IPS-NIHi7 (cell line): Measurements from ENCODE around the gene DHX16.
A peak's percentile ranks its signal among the peaks of the same experiment; 100 is the strongest.
"Not testable (repeated sequence)": the region's sequence is repeated elsewhere in the genome, so short reads cannot be mapped to it uniquely, and the experiment has no call there.

ENCODE experiments used
- DNase-seq: peaks from one replicate; pipeline ENCODE4 v3.0.0; 2012; ENCODE audit warnings: mixed read lengths; ENCODE audit errors: extremely low spot score

The DHX16 gene

DNA sequence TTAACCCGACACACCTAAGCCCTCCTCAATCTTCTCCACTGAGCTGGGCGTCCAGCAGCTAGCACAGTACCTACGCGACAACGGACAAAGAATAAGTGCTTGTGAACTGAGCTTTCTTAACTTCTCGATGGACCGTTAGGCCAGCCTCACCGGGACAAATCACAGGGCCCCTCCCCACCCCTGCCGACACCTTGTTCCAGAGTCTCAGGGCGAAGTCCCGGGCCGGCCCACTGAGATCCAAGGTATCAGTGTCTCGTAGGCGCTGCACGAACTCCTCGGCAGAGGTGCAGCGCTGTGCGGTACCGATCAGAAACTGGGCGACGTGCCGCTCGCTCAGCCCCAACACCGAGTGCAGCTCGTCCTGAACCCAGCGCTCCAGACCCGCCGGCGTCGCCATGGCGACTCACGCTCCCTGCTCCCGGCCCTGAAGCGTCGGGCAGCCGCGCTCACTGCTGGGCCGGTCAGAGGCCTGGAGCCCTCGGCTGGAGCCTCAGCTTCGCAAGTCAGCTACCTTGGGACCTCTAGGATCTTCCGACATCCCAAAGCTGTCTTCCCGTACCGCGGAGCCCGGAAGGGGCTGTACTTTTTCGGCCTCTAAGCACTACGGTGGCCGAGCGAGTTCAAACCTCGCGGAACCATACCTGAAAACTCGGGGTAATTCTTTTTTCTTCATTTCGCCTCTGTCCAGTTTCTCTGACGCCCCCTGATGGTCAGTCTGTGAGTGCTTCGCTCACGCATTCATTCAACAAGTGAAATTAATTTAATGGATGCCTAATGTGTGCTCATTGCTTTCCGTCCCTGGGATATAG, at the start of gene DHX16:
TSS of gene DHX16 (minus strand) at position 562 of the 809 bp plus-strand sequence. CDS start at position 397, 165 bp downstream.
- DNase-seq = peak; percentile 89

- not testable (repeated sequence) for DNase-seq
These were observed 49.1 kb upstream of the DHX16 start for GRCh38 chr6:30722025-30722279.

DNA sequence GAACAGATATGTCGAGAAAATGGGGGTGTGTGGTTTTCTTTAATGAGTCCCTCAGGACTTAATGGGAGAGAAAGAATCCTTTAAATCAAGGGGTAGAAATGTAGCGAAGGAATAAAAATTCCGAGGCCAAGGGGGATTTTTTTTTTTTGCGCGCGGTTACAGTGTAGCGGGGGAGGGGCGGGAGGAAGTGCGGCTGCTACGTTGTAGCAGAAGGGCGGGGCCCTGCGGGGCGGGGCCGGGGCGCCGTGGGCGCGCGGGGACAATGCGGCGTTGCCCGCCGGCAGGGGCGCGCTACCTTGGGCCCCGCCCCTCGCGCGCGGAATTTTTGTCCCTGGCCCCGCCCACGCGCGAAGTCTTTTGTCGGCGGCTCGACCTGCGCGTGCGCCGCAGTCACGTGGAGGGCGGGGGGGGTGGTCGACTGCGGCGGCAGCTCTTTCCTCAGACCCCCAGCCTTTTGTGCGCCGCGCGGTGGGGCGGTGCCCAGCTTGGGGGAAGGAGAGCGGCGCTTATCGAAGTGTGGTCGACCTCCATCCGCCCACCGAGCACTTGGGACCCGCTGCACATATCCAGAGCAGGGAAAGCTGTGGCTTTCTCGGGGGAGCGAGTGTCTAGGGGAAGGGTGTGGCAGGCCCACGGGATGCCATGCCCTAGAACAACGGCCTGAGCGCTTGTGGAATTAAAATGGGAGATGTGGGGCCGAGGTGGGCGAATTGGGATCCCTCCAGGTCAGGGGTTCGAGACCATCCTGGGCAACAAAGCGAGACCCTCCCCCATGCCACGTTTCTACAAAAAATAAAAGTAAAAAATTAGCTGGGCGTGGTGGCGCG, 48.6 kb upstream of the DHX16 start:
- peak; percentile 75 for DNase-seq

GRCh38 chr6:30720738-30721197, 48.0 kb upstream of the DHX16 start:
- no peak for DNase-seq

- peak; percentile 85 for DNase-seq
These were observed 47.3 kb upstream of the DHX16 start, which contains the start of gene TUBB for GRCh38 chr6:30719791-30720737. TSS of gene TUBB (plus strand) at chr6:30720352. CDS start at chr6:30720507, 155 bp downstream.

DNA sequence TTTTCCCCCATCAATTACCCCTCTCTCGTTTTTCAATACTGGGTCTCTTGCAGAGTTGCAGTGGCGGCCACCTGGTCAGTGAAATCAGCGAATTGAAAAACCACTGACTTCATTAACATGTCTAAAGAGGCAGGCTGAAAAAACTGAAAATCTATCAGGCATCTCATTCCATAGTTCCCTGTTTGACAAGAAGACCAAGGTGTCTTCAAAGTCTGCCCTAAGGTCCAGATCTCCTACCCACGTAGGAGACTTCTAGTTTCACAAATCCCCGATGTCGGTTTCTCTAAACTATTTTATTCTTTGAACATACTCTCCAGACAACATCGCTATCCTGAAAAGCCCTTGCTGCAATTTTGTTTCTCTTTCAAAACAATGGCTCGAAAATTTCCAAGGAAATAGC, 46.5 kb upstream of the DHX16 start:
- DNase-seq = no peak

- not testable (repeated sequence) for DNase-seq
These were observed 45.3 kb upstream of the DHX16 start for GRCh38 chr6:30717845-30718720.

DNA sequence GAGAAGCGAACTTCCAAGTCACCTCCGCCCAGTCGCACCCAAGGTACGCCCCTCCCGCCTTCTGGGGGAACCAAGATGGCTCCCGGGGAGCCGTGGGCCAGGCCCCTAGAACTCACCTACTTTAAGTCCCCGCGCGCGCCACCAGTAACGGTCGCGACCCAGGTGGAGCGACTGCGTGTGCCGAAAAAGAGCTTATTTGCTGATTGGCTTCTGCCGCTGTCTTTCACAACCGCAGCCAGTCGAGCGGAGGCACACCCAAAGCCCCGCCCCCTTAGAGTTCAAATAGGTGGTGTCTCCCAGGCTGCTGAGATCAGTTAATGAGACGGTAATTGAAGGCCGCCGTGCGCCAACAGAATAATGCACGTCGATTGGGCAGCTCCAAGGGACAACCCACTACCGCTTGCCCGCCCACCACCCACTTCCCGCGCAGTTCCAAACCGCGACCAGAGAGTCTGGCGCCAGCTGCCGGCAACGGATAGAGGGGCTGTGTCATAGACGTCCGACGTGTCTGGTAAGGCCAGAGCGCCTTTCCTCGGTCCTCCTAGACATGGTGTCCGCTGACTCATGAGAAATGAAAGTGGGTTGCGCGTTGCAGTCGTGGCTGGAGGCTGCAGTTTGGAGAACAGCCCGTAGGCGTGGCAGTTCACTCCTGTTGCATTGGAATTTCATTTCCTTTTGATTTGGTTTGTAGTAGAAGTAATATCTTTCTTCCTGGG, 44.5 kb upstream of the DHX16 start, which contains the start of gene MDC1:
TSS of gene MDC1 (minus strand) at position 153 of the 716 bp plus-strand sequence. CDS start 2,106 bp downstream, outside the sequence.
- DNase-seq = peak; percentile 93

GRCh38 chr6:30716879-30717128, 44.0 kb upstream of the DHX16 start:
- no peak for DNase-seq

GRCh38 chr6:30714263-30714662, 41.5 kb upstream of the DHX16 start:
- no peak for DNase-seq

GRCh38 chr6:30712441-30712945, 39.7 kb upstream of the DHX16 start:
- no peak for DNase-seq

GRCh38 chr6:30711758-30712380, 39.1 kb upstream of the DHX16 start:
- DNase-seq = no peak

- no peak for DNase-seq
These were observed 36.5 kb upstream of the DHX16 start for GRCh38 chr6:30709101-30709868.

- peak; percentile 10 for DNase-seq
These were observed 34.6 kb upstream of the DHX16 start for GRCh38 chr6:30707281-30707850.

DNA sequence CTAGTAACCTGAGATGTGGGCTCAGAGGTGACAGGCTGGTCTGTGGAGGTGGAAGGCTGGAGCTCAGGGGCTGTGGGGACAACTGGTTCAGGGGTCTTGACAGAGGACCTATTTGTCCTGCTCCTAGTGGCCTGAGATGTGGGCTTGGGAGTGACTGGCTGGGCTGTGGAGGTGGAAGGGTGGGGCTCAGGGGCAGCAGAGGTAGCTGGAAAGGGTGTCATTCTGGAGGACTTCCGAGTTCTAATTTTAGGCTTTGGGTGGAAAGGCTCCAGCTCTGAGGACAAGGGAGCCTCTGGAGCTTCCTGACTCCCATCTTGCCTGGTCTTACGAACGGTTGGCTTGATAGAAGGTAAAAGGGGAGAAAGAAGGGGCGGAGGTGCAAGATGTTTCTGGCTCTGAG, 32.8 kb upstream of the DHX16 start:
- DNase-seq = no peak

- DNase-seq = no peak
These were observed 31.0 kb upstream of the DHX16 start for GRCh38 chr6:30703821-30704220.

- no peak for DNase-seq
These were observed 30.2 kb upstream of the DHX16 start for GRCh38 chr6:30703011-30703410.

GRCh38 chr6:30700340-30700739, 27.5 kb upstream of the DHX16 start:
- DNase-seq = no peak
